GM18526 (cell line): ENCODE data around the gene SH3BP5.

Experiments used
- POLR2A ChIP-seq: IDR thresholded peaks from 3 replicates; pipeline ENCODE4 v1.6.1; 2011; ENCODE audit not compliant: insufficient read length; ENCODE audit errors: extremely low read depth

SH3BP5 gene, protein sequence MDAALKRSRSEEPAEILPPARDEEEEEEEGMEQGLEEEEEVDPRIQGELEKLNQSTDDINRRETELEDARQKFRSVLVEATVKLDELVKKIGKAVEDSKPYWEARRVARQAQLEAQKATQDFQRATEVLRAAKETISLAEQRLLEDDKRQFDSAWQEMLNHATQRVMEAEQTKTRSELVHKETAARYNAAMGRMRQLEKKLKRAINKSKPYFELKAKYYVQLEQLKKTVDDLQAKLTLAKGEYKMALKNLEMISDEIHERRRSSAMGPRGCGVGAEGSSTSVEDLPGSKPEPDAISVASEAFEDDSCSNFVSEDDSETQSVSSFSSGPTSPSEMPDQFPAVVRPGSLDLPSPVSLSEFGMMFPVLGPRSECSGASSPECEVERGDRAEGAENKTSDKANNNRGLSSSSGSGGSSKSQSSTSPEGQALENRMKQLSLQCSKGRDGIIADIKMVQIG

DNA sequence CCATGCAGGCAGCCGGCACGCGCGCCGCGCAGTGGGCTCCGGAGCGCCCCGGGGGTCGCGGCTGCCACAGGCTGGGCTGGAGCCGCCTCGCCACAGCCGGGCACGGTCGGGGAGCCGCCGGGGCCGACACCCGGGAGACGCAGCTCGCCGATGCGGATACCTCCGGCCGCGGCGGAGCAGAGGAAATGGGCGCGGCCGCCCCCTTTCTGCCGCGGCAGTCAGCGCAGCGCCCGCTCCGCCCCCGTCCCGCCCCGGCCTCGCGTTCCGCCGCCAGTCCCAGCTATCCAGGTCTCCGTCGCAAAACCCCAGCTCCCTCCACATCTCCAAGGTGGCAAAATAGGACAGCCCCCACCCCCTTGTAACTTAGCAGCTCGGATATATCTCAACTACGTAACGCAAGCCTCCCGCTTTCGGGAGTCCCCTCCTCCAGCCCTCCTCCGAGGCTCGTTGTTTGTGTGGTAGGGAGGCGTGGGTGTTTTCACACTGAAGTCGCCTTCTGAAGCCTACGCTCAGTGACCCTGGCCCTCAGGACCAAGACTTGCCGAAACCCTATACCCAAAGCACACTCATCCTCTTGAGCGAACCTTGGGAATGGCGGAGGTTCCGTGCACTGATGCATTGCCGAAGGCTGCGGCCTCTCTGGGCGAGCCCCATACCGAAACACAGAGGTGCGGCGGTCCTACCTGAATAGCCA lies at the start of gene SH3BP5:
SH3BP5 (minus strand) TSS at position 182 of the 694 bp plus-strand sequence; CDS start at position 4, 178 bp downstream.
- TF ChIP-seq POLR2A, result no peak

DNA sequence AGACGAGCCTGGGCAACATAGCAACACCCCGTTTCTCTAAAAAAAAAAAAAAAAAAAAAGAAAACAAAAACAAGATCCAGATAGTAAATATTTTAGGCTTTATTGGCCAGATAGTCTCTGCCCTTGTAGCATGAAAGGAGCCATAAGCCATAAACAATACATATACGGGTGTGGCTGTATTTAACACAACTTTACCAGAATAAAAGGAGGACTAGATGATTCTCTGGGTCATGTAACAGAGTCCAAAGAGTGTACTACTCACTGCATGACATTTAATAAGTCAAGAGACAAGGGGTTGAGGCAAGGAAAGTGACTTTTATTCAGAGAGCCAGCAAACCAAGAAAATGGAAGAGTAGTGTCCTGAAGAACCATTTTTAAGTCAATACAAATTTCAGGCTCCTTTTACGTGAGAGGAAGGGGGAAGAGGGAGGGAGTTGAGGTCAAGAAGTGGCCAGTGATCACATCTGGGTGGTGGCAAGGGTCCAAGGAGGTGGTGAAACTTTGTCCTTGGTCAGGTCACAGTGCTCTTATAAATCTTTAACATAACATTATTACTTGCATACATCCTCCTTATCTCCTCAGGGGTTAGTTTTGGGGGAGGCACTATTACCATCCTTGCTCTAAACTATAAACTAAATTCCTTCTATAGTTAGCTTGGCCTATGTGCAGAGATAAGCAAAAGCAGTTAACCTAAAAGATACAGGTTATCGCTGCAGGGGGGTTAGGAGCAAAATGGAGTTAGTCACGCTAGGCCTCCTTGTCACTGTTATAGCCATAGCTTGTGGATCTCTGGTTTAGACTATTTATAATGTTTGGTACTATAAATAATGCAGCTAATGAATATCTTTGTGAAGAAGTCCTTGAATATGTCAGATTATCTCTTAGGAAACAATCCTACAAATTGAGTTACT lies 48.8 kb upstream of the SH3BP5 start:
- TF ChIP-seq POLR2A, result no peak

DNA sequence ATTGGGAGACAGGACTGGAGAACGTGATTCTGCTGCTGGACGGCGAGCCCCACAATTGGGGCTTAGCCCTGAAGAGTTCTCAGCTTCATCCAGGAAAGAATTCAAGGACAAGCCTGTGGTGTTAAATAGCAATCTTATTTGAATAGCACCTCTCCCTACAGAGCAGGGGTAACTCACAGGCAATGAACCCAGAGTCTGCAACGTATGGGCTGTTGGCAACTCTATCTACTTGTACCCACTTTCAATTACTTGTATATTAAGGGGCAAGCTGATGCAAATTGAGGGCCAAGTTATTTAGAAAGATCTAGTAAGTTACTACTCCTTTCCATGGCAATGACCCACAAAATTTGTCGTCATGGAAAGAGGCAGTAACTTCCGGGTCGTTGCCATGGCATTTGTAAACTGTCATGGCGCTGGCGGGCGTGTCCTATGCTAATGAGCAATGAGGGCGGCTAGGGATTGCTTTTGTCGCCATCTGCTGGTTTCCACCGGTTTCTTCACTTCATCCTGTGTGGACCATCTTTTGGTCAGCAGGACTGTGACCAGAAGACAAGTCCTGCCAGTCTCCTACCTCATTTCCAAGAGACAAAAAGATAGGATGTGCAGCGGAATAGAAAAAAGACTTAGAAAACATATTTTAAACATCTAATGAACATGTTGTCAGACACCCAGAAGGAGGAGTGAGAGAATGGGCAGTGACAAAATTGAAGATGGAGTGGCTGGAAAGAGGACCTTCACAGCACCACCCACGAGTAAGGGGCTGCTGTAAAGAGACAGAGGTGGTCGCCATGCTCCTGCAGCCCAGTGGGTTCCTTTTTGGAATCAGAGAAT lies 45.8 kb upstream of the SH3BP5 start:
- no peak for TF ChIP-seq POLR2A

DNA sequence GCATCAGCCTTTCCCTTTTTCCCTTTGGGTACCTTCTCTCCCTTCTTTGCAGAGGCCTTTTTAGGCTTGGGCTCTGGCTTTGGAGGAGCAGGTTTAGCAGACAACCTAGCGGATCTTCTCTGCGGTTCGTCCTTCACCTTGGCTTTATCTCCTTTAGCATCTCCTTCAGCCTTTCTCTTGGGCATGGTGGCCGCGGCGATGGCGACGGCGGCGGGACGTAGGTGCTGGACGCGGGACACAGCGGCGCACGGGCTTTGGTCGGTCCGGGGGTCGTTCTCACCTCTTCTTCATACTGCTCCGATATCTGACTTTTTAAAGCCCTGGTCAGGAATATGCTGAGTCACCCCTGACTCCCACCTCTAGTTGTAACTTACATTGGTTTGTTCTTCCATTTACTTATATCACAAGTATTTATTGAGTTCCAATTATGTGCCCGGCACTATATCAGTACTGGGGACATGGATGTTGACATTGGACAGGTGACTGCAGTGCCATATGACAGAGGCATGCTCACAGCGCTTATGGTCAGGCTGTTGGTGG lies 43.1 kb upstream of the SH3BP5 start:
- TF ChIP-seq POLR2A, result no peak

DNA sequence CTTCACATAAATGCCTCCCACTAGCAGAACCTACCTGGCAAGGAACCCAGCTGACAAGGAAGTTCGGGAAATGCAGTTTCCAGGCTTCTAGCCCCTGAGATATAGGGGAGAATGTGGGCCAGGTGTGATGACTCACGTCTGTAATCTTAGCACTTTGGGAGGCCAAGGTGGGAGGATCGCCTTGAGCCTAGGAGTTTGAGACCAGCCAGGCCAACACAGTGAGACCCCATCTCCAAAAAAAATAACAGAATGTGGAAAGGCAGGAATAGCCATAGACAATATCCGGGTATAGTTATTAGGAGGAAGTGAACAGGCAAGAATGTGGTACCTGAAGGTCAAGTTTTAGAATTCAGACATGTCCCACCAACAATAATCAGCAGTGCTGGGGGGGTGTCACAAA lies 40.5 kb upstream of the SH3BP5 start:
- TF ChIP-seq POLR2A, result no peak

DNA sequence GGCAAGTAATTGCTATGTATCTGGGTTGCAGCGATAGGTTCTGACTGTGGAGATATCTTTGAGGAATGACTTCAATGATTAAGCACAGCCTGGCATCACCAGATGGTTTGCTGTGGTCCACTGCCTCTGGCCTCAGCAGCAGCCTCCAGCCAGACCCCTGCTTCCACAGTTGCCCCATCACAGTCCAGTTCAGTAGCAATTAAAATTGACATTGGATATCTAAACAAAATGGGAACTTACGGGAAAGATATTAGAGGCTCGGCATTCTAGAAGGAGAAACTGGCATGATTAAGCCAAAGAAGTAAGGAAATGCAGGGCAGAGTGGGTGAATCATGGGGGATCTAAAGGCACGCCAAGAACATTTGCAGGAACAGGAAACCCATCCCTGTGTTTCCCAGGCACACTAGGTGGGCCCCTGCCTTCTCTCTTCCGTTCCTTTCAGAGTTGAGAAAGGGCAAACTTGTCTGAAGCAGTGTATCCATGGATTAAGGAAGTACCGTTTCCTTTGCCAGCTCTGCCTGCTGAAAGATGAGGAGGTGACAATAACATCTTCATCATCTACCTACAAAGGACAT lies 36.3 kb upstream of the SH3BP5 start:
- no peak for TF ChIP-seq POLR2A

DNA sequence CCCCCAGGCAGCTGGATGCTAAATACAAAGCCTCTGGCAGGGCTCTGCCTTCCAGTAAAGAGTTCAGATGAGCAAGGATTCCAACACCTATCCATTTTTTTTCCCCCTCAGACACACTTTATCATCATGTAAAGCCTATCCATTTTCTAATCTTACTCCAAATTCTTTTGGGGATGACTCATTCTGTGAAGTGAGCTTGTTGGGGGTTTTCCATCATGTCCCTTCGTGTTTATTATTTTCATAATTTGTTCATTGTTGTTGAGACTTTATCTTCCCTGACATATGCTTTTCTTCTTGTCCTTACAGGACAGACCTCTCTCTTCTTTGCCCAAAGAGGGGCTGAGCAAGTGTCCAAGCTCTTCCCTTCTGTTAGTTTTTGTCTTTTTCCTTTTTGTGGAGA lies 34.7 kb upstream of the SH3BP5 start:
- no peak for TF ChIP-seq POLR2A

DNA sequence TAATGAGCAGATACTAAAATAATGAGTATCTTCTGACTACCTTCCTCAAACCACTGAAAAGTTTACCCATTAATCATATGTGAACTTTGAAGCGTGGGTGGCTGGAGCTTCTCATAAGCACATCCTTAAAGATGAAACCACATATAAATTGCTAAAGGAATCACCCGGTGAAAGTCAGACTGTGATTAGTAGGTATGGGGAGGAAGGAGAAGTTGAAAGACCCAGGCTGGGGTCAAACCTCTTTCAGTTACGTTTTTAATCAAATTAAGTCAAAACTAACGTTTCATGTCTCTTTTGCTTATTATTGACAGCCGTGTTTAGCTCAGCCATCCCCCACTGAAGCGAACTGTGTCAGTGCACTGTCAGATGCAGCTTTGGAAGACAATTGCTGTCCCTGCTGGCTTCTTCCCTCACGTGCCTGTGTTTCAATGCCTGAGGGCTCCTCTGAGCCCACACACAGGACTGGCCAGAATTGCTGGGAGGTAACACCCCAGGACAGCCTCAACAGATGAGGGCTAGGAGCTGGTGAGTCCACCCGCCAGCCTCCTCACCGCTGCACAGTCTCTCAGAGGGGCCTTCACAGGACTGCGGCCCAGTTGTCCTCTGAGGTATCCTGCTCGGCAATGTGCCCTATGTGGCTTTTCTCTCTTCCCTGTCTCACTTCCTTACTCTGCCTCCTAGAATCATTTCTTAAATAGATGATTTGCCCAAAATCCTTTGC lies 29.3 kb upstream of the SH3BP5 start:
- TF ChIP-seq POLR2A, result no peak

DNA sequence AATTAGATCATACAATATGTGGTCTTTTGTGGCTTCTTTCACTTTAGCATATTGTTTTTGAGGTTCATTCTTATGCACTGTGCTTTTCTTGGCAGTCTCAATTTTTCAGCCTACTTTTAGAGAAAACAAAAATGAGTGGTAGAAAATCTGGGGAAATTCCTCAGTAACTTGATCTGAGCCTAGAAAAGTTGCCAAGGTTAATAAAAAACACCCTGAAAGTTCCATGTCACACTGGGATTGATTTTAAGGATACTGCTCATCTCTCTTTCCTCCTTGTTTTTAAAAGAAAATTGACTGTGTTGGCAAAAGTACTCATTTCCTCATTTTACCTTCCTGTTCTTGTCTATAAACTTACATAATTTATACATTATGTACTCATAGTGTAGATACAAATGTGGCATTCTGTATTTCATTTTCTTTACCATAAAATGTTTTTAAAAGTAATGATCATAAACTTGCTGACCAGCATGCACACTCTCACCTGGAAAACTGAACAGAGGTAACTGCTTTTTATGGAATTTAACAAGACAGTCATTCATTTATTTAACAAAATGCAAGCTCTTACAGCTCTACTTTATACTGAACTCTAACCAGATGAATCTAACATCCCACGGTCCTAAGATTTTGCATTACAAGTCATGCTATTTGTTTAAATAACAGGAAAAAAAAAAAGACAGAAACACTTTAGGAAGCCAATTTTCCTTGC lies 28.6 kb upstream of the SH3BP5 start:
- TF ChIP-seq POLR2A, result no peak

DNA sequence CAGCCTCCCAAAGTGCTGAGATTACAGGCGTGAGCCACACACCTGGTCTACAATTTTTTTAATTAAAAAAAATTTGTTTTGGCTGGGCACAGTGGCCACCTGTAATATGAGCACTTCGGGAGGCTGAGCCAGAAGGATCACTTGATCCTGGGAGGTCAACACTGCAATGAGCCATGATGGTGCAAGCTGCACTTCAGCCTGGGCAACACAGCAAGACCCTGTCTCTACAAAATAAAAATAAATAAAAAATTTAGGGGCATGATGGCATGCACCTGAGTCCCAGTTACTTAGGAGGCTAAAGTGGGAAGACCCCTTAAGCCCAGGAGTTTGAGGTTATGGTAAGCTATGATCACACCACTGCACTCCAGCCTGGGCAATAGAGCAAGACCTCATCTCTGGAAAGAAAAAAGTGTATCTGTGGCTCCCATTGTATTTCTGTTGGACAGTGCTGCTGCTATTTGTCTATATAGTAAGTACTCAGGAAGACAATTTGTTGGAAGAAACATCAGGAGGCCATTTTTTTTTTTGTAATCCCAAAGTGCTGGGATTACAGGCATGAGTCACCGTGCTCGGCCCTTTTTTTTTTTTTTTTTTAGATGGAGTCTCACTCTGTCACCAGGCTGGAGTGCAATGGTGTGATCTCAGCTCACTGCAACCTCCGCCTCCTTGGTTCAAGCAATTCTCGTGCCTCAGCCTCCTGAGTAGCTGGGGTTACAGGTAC lies 27.5 kb upstream of the SH3BP5 start:
- no peak for TF ChIP-seq POLR2A

DNA sequence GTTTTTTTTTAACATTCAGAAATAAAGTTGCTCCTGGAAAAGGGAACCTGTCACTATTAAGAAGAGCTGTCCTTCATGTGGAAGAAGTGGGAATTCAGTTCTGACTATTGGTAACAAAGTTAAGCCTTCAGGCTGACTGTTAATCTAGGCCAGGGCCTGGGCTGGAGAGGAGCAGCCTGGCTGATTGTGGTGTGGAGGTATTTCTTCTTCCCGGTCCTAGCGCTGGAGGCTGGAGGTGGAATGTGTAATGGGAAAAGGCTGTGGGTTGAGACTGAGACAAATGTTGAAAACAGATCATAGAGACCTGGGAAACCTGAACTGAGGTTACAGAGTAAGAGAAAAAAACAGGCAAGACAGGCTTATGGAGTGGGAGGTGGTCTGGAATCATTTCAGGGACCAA lies 23.8 kb upstream of the SH3BP5 start:
- no peak for TF ChIP-seq POLR2A

DNA sequence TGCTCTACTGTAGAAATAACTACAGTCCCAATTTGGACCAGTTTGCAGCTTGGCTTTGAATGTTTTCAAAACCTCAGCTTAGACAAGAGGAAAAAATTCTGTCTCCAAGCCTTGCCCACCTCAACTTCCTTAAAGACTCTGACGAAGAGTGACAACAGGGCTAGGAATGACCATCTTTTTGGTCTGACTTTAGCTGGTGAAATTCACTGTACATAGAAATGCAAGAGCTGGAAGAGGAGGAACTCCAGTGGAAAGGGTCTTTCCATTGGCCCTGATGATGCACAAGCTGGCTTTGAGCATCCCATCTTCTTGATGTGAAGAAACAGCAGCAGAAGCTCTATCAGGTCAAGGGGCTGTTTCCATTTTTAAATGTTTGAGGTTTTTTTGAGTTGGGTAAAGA lies 22.7 kb upstream of the SH3BP5 start:
- no peak for TF ChIP-seq POLR2A
